ENCODE results near the gene ZBTB37. TPM values are rescaled to one million over a fixed set of nuclear protein-coding genes. Genes with fewer than 3 reads are reported as not detected.

ZBTB37 gene
- total and polyA plus RNA-seq, 7 donors = under 0.01 to 8.6 (median 7.5) TPM

DNA sequence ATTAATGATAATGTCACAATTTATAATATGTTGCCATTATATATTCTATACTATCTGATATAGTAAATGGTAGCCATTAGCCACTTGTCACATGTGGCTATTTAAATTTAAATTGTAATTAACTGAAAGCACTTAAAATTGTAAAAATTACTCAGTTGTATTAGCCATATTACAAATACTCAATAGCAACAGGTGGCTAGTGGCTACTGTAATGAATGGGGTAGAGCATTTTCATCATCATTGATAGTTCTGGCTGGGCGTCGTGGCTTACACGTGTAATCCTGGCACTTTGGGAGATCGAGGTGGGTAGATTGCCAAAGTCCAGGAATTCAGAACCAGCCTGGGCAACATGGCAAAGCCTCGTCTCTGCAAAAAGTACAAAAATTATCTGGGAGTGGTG lies 16.5 kb downstream of the ZBTB37 start:
- Histone ChIP-seq H3K9me3 (no peaks in the 10 kb centered on the region), H3K4me3 (no peak overlapping the region), H3K27me3 (no peaks in the 10 kb centered on the region), H3K27ac (no peak overlapping the region), H3K4me1 (no peaks in the 10 kb centered on the region), H3K36me3 (peaks cover 0 to 35% (median 13%) of the 10 kb centered on the region in 4 donors)
- WGBS, 2 donors = 94 to 96% methylated on average over 5 of the region's 5 CpGs
- DNase-seq = no peak
- TF ChIP-seq POLR2A (IDR thresholded peaks at IDR 0.05) = no peak
- TF ChIP-seq EP300 (IDR thresholded peaks at IDR 0.05) = no peak
- TF ChIP-seq, protein P1, sequence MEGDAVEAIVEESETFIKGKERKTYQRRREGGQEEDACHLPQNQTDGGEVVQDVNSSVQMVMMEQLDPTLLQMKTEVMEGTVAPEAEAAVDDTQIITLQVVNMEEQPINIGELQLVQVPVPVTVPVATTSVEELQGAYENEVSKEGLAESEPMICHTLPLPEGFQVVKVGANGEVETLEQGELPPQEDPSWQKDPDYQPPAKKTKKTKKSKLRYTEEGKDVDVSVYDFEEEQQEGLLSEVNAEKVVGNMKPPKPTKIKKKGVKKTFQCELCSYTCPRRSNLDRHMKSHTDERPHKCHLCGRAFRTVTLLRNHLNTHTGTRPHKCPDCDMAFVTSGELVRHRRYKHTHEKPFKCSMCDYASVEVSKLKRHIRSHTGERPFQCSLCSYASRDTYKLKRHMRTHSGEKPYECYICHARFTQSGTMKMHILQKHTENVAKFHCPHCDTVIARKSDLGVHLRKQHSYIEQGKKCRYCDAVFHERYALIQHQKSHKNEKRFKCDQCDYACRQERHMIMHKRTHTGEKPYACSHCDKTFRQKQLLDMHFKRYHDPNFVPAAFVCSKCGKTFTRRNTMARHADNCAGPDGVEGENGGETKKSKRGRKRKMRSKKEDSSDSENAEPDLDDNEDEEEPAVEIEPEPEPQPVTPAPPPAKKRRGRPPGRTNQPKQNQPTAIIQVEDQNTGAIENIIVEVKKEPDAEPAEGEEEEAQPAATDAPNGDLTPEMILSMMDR (IDR thresholded peaks at IDR 0.05) = no peak
- TF ChIP-seq POLR2AphosphoS5 (IDR thresholded peaks at IDR 0.05) = no peak
- intact Hi-C loops (cut with DNase I) = no loop called here

- H3K27me3 ChIP-seq = no peaks in the 10 kb centered on the region
- H3K4me3 ChIP-seq = no peak overlapping the region
- no peak for DNase-seq
- H3K9me3 ChIP-seq = no peaks in the 10 kb centered on the region
- H3K4me1 ChIP-seq = peaks cover 0 to 6% (median 0%) of the 10 kb centered on the region in 4 donors
- no peak overlapping the region for H3K27ac ChIP-seq
- WGBS, 2 donors = 81 to 83% methylated on average over 4 of the region's 4 CpGs
- intact Hi-C loops (cut with DNase I) = no loop called here
- peaks cover 0 to 30% (median 13%) of the 10 kb centered on the region in 4 donors for H3K36me3 ChIP-seq
- TF ChIP-seq, protein P1 (IDR thresholded peaks at IDR 0.05) = no peak
- TF ChIP-seq EP300 (IDR thresholded peaks at IDR 0.05) (no peak), POLR2AphosphoS5 (IDR thresholded peaks at IDR 0.05) (no peak), POLR2A (IDR thresholded peaks at IDR 0.05) (no peak)
These were observed 18.8 kb downstream of the ZBTB37 start for GRCh38 chr1:173886746-173887611.

DNA sequence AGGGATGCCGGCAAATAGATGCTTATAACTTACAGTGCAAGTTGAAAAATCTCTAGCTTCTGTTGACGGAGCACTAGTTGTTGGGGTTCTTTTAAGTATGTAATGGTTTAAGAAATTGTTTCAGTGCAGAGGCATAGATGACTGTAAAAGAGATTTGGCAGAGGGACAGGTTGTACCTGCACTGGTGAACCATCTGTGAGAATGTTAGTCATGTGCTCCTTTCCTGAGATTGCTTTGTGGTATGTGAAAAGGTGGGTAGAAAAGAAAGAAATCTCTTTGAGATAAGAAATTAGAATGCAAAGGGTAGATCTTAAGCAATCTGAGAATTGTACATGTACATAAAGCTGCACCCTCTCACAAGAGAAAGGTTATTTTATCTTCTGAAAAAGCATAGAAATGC lies 19.4 kb downstream of the ZBTB37 start:
- H3K9me3 ChIP-seq = no peaks in the 10 kb centered on the region
- WGBS, 2 donors = 92 to 98% methylated on average over 2 of the region's 2 CpGs
- no peak overlapping the region for H3K4me3 ChIP-seq
- H3K4me1 ChIP-seq = peaks cover 0 to 6% (median 0%) of the 10 kb centered on the region in 4 donors
- peaks cover 0 to 30% (median 13%) of the 10 kb centered on the region in 4 donors for H3K36me3 ChIP-seq
- DNase-seq = no peak
- no peaks in the 10 kb centered on the region for H3K27me3 ChIP-seq
- intact Hi-C loops (cut with DNase I) = no loop called here
- no peak overlapping the region for H3K27ac ChIP-seq
- TF ChIP-seq EP300 (IDR thresholded peaks at IDR 0.05) (no peak), POLR2A (IDR thresholded peaks at IDR 0.05) (no peak), POLR2AphosphoS5 (IDR thresholded peaks at IDR 0.05) (no peak)
- TF ChIP-seq, protein P1 (IDR thresholded peaks at IDR 0.05) = no peak

GRCh38 chr1:173888749-173889148 lies 20.6 kb downstream of the ZBTB37 start:
- intact Hi-C loops (cut with DNase I) = no loop called here
- peaks cover 0 to 30% (median 13%) of the 10 kb centered on the region in 4 donors for H3K36me3 ChIP-seq
- no peak overlapping the region for H3K27ac ChIP-seq
- no peaks in the 10 kb centered on the region for H3K9me3 ChIP-seq
- H3K4me1 ChIP-seq = peaks cover 0 to 6% (median 0%) of the 10 kb centered on the region in 4 donors
- no peak for DNase-seq
- no peaks in the 10 kb centered on the region for H3K27me3 ChIP-seq
- TF ChIP-seq POLR2AphosphoS5 (IDR thresholded peaks at IDR 0.05) = no peak
- TF ChIP-seq EP300 (IDR thresholded peaks at IDR 0.05) = no peak
- TF ChIP-seq POLR2A (IDR thresholded peaks at IDR 0.05) = no peak
- TF ChIP-seq, protein P1 (IDR thresholded peaks at IDR 0.05) = no peak
- no peak overlapping the region for H3K4me3 ChIP-seq
